Measurements from ENCODE around the gene PSMD1.
A peak's percentile ranks its signal among the peaks of the same experiment; 100 is the strongest.

The PSMD1 gene

DNA sequence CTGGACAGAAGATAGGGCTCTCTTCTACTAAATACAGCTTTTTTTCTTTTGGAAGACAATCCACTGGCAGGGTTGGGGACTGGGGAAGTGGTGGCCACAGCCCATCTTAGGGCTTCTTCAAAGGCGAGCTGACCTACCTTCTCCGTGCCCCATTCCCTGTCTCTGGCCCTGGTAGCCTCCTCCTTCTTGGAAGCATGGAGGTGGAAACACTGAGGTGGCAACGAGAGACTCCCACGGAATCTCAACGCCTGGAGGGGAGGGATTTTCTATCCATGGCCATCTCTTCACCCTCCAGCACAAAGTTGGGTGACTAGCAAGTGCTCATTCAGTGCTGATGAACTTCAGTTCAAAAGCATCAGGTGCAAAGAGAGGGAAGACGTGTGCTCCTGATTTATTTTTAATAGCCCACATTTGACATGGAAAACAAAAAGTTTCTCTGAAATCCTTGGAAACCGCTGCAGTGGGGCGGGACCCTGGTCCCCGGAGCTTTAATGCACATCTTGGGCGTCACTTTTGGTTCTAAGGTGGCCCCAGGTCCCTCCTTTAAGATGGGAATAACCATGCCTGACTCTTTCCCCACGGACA is 141.1 kb downstream of the PSMD1 start:
- H3K36me3 ChIP-seq (ENCODE audit: low read length) = no peaks in the 10 kb centered on the region
- H3K79me2 ChIP-seq (ENCODE audit: insufficient read depth, low read length) = no peaks in the 10 kb centered on the region
- no peaks in the 10 kb centered on the region for H3K27me3 ChIP-seq (ENCODE audit: low read length)
- H3K9ac ChIP-seq (ENCODE audit: low read length) = peak overlapping the region; percentile 86
- H3K4me2 ChIP-seq (ENCODE audit: low read depth, low read length, poor library complexity, severe bottlenecking) = peak overlapping the region; percentile 94
- peak overlapping the region; percentile 93 for H3K4me3 ChIP-seq (ENCODE audit: insufficient read depth, low read length, poor library complexity, severe bottlenecking)
- H3F3A ChIP-seq (ENCODE audit: insufficient read depth) = no peaks in the 10 kb centered on the region
- peak overlapping the region; percentile 98 for H2AFZ ChIP-seq (ENCODE audit: low read depth, low read length, severe bottlenecking)
- TF ChIP-seq EZH2phosphoT487 (conservative IDR thresholded peaks at IDR 0.05; ENCODE audit: low read length) (no peak), CTCF (IDR thresholded peaks at IDR 0.05; ENCODE audit: insufficient read depth, low read length, poor library complexity, severe bottlenecking) (no peak)
- H3K9me3 ChIP-seq (ENCODE audit: insufficient read depth, low read length) = no peaks in the 10 kb centered on the region
- no peaks in the 10 kb centered on the region for H4K20me1 ChIP-seq (ENCODE audit: low read depth, low read length)
- no peaks in the 10 kb centered on the region for H3K9me2 ChIP-seq (replicated peaks; ENCODE audit: insufficient read depth, low read length)
- H3K27ac ChIP-seq (ENCODE audit: low read depth, low read length) = 0 out of 2 replicates have a peak overlapping the region, but pooled peaks have one; percentile 27

GRCh38 chr2:231198291-231199173 is 141.9 kb downstream of the PSMD1 start, which contains the start of gene ARMC9:
TSS of gene ARMC9 (plus strand) at chr2:231198631. CDS start at chr2:231206239, 7,608 bp downstream.
- Histone ChIP-seq H3K79me2 (ENCODE audit: insufficient read depth, low read length) (no peaks in the 10 kb centered on the region), H3K27ac (ENCODE audit: low read depth, low read length) (0 out of 2 replicates have a peak within 1 kb of the TSS, but pooled peaks have one; percentile 27), H3K9me2 (replicated peaks; ENCODE audit: insufficient read depth, low read length) (no peaks in the 10 kb centered on the region), H3F3A (ENCODE audit: insufficient read depth) (no peaks in the 10 kb centered on the region), H3K4me2 (ENCODE audit: low read depth, low read length, poor library complexity, severe bottlenecking) (peak within 1 kb of the TSS; percentile 94), H3K36me3 (ENCODE audit: low read length) (no peaks in the 10 kb centered on the region), H4K20me1 (ENCODE audit: low read depth, low read length) (no peaks in the 10 kb centered on the region), H3K9me3 (ENCODE audit: insufficient read depth, low read length) (no peaks in the 10 kb centered on the region), H2AFZ (ENCODE audit: low read depth, low read length, severe bottlenecking) (peak within 1 kb of the TSS; percentile 98), H3K9ac (ENCODE audit: low read length) (peak within 1 kb of the TSS; percentile 86), H3K4me3 (ENCODE audit: insufficient read depth, low read length, poor library complexity, severe bottlenecking) (peak within 1 kb of the TSS; percentile 93), H3K27me3 (ENCODE audit: low read length) (no peaks in the 10 kb centered on the region)
- TF ChIP-seq CTCF (IDR thresholded peaks at IDR 0.05; ENCODE audit: insufficient read depth, low read length, poor library complexity, severe bottlenecking) (no peak), EZH2phosphoT487 (conservative IDR thresholded peaks at IDR 0.05; ENCODE audit: low read length) (no peak)

- H3K9me3 ChIP-seq (ENCODE audit: insufficient read depth, low read length) = no peaks in the 10 kb centered on the region
- H3K4me3 ChIP-seq (ENCODE audit: insufficient read depth, low read length, poor library complexity, severe bottlenecking) = peak overlapping the region; percentile 93
- H3K9me2 ChIP-seq (replicated peaks; ENCODE audit: insufficient read depth, low read length) = no peaks in the 10 kb centered on the region
- H2AFZ ChIP-seq (ENCODE audit: low read depth, low read length, severe bottlenecking) = peak overlapping the region; percentile 3
- peak overlapping the region; percentile 86 for H3K9ac ChIP-seq (ENCODE audit: low read length)
- no peaks in the 10 kb centered on the region for H3K36me3 ChIP-seq (ENCODE audit: low read length)
- no peaks in the 10 kb centered on the region for H3F3A ChIP-seq (ENCODE audit: insufficient read depth)
- H4K20me1 ChIP-seq (ENCODE audit: low read depth, low read length) = no peaks in the 10 kb centered on the region
- H3K27me3 ChIP-seq (ENCODE audit: low read length) = no peaks in the 10 kb centered on the region
- H3K4me2 ChIP-seq (ENCODE audit: low read depth, low read length, poor library complexity, severe bottlenecking) = peak overlapping the region; percentile 94
- no peaks in the 10 kb centered on the region for H3K79me2 ChIP-seq (ENCODE audit: insufficient read depth, low read length)
- no peak overlapping the region for H3K27ac ChIP-seq (ENCODE audit: low read depth, low read length)
- TF ChIP-seq EZH2phosphoT487 (conservative IDR thresholded peaks at IDR 0.05; ENCODE audit: low read length) = no peak
- TF ChIP-seq CTCF (IDR thresholded peaks at IDR 0.05; ENCODE audit: insufficient read depth, low read length, poor library complexity, severe bottlenecking) = no peak
Measured at GRCh38 chr2:231199219-231199618, 142.6 kb downstream of the PSMD1 start.
